Activated effector memory CD4-positive, alpha-beta T cell treated with Interleukin-2 at 50 U/mL for 16 hours (primary cell): ENCODE results near the gene RHOT2.
"Not testable (repeated sequence)": the region's sequence is repeated elsewhere in the genome, so short reads cannot be mapped to it uniquely, and the experiment has no call there.

ENCODE experiments used
- DNase-seq: peaks from one replicate; pipeline ENCODE4 v3.0.0-alpha.2; 2020

Gene RHOT2

GRCh38 chr16:682493-683395, 14.8 kb downstream of the RHOT2 start:
- no peak for DNase-seq

DNA sequence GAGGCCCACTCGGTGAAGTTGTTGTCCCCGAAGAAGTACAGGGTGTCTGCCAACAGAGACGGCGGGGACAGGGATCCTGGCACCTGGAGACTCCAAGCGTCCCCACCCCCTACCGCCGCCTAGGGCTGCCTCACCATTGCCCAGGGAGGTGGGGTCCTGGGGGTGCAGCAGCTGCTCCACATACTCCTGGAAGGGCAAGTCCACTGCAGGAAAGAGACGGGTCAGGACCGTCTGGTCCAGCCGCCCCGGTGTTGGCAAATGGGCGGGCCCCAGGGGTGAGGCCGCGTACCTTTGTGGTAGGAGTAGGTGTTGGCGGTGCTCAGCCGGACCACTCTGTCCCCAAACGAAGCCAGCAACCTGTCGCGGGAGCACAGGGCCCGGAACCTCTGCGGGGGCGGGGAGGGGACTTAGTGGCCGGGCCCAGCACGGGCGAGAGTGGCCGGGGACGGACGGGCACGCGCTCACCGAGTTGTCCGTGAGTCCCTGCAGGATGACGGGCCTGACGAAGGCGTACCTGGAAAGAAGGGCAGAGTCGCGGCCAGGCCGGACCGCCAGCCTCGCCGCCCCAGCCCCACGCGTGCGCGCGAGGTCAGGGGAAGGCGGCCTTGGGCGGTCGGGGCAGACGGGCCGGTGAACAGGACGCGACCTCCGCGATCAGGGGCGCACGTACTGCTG, 15.6 kb downstream of the RHOT2 start:
- no peak for DNase-seq

DNA sequence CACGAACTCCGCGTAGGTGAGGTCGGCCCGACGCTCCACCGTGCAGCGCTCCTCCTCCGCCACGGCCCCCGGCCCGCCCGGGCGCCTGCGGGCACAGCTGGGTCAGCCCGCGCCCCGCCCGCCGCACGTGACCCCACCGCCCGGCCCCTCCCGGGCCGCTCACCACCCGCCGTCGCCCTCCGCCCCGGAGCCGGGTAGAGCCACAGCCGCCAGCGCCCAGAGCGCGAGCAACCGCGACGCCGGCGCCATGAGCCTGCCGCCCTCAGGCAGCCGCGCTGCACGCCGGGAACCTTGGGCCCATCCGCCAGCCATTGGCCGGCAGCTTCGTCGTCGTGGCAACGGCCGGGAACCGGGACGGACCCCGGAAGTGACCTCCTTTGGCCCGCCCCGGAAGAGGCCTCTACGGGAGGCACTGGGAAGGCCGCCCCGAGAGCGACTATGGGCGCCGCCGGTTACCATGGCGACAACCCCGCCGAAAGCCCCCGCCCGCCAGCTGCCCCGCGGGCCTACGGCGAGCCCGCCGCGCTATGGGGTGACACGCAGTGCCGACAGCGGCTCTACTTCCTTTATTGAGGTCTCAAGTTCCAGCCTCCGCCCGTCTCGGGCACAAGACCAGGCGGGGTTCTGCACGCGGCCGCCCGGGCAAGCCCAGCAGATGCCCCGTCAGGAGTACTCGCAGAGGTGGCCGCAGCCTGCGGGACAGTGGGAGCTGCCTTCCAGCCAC, 16.3 kb downstream of the RHOT2 start, which contains the start of gene JMJD8:
TSS of gene JMJD8 (minus strand) at position 264 of the 724 bp plus-strand sequence. CDS start at position 249, 15 bp downstream.
- peak; percentile 96 for DNase-seq

DNA sequence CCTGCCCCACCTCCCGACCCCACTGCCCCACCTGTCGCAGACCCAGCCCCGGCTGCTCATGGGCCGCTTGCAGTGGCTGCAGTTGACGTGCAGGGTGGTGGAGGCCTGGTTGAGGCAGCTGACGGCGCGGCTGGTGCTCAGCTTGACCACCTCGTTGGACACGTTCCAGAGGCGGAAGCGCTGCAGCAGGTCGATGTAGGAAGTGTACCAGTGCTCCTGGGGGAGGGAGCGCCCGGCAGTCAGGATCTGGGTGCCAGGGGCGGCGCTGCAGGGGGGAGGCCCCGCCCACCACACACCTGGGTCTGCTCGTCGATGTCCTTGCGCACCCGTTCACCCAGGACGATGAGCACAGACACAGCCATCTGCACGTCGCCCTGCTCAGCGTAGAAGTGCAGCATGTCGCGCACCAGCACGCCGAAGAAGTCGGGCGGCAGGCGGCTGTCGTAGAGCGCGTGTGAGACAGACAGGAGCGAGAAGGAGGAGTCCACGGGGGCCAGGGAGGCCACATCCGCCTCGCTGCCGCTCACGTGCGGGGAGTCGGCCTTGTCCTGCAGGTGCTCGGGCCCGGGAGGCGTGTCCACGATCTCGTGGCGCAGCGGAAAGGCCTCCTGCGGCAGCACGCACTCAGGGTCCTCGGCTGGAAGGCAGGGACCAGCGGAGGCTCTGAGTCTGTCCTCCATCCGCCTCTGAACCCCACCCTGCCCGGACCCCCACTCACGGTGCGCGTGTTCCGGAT, 17.2 kb downstream of the RHOT2 start:
- DNase-seq: no peak

DNA sequence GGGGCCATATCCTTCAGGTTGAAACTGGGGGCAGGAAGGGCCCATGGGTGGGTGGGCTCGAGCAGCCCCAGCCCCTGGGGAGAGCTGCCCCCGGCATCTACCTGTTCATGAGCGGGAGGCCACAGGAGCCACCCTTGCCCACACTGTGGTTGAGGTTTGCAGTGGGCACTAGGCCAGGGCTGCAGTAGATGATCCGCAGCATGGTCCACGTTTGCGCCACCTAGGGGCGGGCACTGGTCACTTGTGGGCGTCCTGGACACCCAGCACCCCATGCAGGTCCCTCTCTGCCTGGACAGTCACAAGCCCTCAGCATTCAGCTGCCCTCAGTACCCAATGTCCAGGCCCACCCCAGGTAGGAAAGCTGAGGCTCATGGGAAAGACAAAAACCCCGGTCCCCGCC, 18.0 kb downstream of the RHOT2 start:
- no peak for DNase-seq

GRCh38 chr16:686459-687260, 18.7 kb downstream of the RHOT2 start:
- no peak for DNase-seq

GRCh38 chr16:687499-687898, 19.6 kb downstream of the RHOT2 start:
- DNase-seq: no peak

DNA sequence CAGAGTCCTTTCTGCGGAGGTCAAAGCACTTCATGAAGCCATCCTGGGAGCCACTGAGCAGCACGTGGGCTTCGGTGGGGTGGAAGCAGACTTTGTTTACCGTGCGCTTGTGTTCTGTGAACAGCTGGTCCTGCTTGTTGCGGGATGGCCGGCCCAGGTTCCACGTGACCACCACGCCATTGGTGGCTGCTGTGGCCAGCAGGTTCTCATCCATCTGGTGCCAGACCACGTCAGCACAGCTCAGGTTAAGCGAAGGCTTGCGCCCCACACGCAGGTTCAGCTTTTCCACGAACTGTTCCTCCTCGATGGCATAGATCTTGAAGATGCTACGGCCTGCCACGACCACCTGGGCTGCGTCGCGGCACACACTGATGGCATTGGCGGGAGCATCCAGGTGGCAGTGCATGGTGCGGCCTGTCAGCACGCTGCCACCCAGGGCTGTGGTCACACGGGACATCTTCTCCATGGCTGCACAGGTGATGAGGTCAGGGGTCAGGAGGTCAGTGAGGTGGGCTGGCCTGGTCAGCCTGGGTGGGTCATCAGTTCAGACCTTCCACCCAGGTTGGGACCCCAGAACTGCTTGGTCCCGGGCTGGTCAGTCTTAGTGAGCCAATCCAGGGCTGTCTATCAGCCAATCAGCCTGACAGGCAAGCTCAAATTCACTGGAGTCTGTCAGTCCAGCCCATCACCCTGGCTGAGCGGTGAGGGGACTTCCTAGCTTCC, 21.4 kb downstream of the RHOT2 start:
- DNase-seq: no peak

DNA sequence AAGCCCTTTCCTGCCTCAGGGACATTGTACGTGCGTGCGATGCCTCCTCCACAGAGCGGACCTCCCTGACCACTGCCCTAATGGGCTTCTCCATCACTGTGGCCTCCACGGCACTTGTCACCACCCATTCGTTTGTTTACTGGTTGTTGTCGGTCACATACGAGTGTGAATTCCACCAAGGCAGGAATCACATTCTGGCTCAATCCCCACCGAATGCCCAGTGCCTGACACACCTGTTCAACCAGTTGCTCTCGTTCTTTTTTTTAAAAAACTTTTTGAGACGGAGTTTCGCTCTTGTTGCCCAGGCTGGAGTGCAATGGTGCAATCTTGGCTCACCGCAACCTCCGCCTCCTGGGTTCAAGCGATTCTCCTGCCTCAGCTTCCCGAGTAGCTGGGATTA, 23.3 kb downstream of the RHOT2 start:
- not testable (repeated sequence) for DNase-seq

GRCh38 chr16:692356-693108, 24.6 kb downstream of the RHOT2 start:
- no peak for DNase-seq

GRCh38 chr16:693364-693763, 25.4 kb downstream of the RHOT2 start:
- DNase-seq: no peak

DNA sequence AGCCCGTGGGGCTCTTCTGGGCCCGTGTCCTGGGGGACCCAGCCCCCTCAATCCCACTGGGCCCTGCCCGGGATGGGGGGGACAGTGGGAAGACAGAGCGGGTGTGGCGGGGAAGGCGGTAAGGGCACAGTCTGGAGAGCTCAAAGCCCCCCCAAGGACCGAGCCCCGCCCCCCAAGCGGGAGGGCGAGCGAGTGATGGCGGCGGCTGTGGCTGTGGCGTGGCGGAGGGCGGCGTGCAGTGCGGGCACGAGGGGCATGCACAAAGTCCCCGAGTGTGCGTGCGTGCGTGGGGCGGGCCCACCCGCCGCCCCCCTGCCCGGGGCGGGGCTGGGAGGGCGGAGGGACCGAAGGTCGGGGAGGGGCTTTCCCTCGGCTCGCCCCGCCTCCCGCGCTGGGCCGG, 25.8 kb downstream of the RHOT2 start:
- no peak for DNase-seq

DNA sequence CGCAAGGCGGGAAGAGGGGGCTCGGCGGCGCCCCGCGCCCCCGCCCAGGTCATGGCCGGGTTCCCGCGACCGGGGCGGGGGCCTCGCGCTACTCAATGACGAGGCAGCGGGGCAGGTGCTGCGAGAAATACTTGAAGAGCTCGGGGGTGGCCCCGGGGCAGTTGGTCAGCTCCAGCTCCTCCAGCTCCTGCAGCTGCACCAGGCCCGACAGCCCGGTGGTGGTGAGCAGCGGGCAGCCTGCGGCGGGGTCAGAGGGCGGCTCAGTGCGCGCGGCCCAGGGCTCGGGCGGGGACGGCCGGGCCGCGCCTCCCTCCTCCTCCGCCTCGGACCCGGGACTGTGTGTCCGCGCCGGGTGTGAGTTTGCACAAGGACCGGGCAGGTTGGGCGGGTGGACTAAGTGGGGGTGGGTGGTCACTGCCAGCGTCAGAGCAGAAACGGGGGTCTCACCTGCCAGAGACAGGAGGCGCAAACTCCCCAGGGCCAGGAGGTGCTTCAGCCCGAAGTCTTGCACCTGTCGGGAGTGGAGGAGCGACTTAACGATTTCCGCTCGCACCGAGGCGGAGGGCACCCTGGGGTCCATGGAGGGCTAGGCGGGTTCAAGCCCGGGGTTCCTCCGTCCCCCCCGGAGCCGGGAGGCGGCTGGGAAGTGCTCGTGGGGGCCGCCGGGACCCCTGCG, 26.4 kb downstream of the RHOT2 start:
- DNase-seq: no peak

- no peak for DNase-seq
Observed at GRCh38 chr16:694863-695354, 27.0 kb downstream of the RHOT2 start.

GRCh38 chr16:695355-696089, 27.6 kb downstream of the RHOT2 start:
- peak; percentile 73 for DNase-seq

- no peak for DNase-seq
Observed at GRCh38 chr16:698911-699671, 31.2 kb downstream of the RHOT2 start.

GRCh38 chr16:700684-701584, 33.0 kb downstream of the RHOT2 start:
- DNase-seq: peak; percentile 40
